COLO668 (cell line): ENCODE results near the gene ACOX3.
"Not testable (repeated sequence)": the region's sequence is repeated elsewhere in the genome, so short reads cannot be mapped to it uniquely, and the experiment has no call there.

Experiments used
- DNase-seq: peaks from one replicate; lab custom pipeline; 2025; ENCODE audit not compliant: unreplicated experiment; lab: John Stamatoyannopoulos, UW

ACOX3 gene

DNA sequence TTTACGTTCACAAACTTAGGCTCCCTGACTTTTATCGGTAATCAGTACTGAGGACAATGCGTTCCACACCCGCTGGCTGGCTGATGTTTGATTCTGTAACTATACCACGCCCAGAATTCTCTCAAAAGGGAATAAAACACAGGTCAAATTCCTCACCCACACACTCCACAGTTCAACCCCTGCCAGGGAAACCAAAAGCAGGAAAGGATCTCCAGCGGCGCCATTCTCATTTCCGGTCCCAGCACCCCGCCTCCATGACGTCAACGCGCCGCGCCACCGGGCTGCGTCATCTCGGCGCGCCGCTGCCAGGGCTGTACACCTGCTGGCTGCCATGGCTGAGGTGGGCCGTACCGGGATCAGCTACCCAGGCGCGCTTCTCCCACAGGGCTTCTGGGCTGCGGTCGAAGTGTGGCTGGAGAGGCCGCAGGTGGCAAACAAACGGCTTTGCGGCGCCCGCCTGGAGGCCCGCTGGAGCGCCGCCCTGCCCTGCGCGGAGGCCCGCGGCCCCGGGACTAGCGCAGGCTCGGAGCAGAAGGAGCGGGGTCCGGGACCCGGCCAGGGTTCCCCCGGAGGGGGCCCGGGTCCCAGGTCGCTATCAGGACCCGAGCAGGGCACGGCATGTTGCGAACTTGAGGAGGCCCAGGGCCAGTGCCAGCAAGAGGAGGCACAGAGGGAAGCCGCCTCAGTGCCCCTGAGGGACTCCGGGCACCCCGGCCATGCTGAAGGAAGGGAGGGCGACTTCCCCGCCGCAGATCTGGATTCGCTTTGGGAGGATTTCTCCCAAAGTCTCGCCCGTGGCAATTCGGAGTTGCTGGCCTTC lies at the start of gene ACOX3, which contains the start of gene TRMT44:
Gene ACOX3, minus strand, starts transcription at position 232 of the 820 bp plus-strand sequence. CDS start 24,202 bp downstream, outside the sequence.
Gene TRMT44, plus strand, starts transcription at position 286 of the 820 bp plus-strand sequence. Its CDS starts 46 bp downstream, at position 332.
- peak; percentile 85 for DNase-seq

GRCh38 chr4:8488791-8489369 lies 48.4 kb upstream of the ACOX3 start:
- DNase-seq = no peak

DNA sequence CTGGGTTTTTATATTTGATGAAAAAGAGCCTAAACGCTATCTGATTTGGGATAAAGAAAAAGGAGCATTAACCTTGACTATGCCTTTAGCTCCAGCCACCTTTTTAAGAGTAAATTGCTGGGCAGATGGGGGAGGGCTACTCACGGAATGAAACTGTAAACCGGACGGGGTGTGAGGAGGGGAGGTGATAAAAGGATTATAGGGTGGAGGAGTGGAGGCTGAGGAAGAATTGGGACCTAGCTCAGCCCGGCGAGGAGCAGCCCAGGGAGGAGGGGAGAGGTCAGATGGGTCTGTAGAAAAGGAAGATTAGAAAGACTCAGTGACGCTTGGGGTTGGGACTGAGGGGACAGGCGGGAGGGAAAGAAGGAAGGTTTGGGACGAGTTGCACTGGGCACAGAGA lies 46.1 kb upstream of the ACOX3 start:
- DNase-seq = not testable (repeated sequence)

DNA sequence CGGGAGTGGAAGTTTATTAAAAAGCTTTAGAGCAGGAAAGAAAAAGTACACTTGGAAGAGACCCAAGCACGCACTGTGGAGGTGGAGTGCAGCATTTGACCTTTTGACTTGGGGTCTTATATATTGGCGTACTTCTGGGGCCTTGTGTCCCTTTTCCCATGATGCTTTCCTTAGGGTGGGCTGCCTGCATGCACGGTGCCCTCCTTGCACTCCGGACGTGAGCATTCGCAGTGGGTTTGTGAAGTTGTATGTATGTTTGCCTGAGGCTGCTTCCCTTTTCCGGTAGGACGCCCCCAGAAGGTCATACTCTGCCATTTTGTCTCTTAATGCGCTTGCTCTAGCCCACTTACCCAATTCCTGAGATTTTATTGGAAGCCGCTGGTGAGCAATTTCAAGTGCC lies 39.7 kb upstream of the ACOX3 start:
- no peak for DNase-seq

GRCh38 chr4:8478801-8479744 lies 38.5 kb upstream of the ACOX3 start:
- DNase-seq = no peak

- no peak for DNase-seq
Measured at GRCh38 chr4:8478371-8478770, 37.8 kb upstream of the ACOX3 start.

GRCh38 chr4:8477676-8478075 lies 37.2 kb upstream of the ACOX3 start:
- DNase-seq = no peak

DNA sequence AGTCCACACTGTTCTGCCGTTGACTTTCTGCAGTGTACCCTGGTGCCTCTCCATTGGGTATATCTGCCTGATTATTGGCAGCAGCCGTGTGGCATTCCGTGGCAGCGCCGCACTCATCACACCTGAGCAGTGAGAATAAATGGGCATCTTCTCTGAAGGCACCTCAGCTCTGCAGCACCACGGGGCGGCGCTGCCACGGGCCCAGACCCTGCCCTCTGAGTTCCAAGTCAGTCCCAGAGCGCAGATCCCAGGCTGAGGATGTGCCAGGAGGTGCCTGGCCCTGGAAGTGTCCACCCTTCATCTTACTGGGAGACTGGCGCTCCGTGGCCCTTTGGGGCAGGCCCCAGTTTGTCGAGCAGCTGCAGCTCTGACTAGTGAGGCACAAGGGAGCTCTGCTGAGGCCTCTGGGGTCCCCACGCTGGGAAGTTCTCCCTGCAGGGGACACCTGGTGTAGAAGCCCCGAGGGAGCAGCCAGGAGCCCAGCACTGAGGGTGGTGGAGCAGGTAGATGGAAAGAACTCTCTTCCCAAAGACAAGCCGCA lies 36.6 kb upstream of the ACOX3 start:
- DNase-seq = no peak

GRCh38 chr4:8475751-8476575 lies 35.4 kb upstream of the ACOX3 start:
- DNase-seq = no peak

GRCh38 chr4:8474856-8475255 lies 34.3 kb upstream of the ACOX3 start:
- DNase-seq = no peak

DNA sequence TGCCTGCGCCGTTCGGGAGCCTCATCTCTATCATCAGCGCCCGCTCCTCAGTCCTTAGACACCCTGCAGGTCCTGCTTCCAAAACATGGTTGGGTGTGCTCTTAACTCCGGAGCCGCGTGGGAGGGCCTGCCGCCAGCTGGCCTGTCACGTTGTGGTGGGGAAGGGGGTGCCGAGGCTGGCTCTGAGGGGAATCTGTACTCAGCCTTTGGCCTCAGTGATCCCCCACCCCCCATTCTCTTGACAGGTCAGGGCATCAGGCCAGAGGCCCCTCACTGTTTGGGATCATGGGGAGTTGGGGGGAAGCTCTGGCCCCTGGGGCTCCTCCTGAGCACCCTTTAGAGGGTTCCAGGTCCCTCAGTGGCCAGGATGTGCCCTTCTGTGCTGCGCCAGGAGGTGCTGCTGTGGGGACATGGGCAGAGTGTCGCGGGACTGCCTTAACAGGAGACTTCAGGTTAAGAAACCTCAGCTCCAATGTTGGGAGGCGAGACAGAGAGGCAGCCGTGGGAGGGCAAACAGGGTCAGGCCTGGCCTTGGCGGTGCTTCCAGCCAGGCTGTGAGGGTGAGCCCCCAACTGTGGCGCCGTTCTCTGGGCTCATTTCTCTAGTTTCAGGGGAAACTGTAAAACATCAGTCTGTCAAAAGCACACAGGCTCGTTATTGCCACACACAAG lies 33.5 kb upstream of the ACOX3 start:
- no peak for DNase-seq

- DNase-seq = no peak
Measured at GRCh38 chr4:8473198-8473919, 32.8 kb upstream of the ACOX3 start.

- no peak for DNase-seq
Measured at GRCh38 chr4:8472689-8473197, 32.2 kb upstream of the ACOX3 start.

DNA sequence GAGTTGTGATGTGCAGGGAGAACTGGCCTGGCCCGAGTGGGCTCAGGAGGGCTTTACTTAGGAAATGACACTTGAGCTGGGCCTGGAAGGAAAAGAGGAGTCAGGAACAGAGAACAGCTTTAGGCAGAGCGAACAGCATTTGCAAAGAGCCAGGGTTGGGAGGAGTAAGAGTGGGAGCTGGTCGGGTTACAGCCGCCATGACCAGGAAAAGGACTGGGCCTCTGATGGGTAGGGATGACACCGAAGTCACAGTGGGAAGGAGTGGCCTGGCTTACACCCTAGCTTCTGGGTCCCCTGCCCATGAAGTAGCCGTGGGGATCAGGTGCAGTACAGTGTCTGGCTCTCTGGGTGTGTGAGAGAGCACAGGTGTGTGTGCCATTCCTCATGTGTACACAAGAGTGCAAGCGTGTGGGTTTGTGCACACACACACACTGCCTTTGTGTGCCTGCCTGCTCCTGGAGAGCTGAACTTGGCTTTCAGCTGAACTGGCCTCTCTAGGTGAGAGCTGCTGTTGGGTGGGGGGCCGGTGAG lies 31.7 kb upstream of the ACOX3 start:
- no peak for DNase-seq

- DNase-seq = no peak
Measured at GRCh38 chr4:8471211-8471875, 30.8 kb upstream of the ACOX3 start.

DNA sequence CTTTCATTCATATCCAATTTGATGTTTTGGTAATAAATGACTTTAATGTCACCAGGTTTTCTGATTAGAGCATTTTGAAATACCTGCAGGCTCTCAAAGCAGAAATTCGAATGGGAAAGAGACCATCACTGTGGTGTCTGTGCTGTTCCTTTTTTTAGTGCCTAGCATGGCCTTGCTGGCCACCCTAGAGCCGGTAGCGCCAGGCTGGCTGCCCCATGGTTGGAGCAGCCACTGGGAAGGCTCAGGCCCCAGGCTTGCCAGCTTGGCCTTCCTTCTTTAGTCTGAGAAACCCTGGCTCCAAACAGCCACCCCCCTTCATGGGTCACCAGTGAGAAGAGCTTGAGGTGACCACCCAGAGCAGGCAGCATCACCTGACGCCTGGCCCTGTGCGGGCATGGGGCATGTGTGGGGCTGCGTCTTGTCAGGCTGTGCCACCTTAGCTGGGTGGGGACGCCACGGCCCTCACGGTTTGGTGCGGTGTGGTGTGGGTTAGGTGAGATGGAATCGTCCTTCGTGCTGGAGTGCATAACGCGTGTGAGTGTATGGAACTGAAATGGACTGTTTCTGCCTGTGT lies 30.0 kb upstream of the ACOX3 start:
- DNase-seq = no peak

- no peak for DNase-seq
Measured at GRCh38 chr4:8469550-8469949, 29.0 kb upstream of the ACOX3 start.
